ENCODE measurements around the gene ADCY7. TPM values are rescaled to one million over a fixed set of nuclear protein-coding genes. Genes with fewer than 3 reads are reported as not detected.
A peak's percentile ranks its signal among the peaks of the same experiment; 100 is the strongest.

Gene ADCY7
- total and polyA plus RNA-seq, 9 of the 15 experiments (the other 6 are each of a cell fraction or from before 2014, with no cell fraction given): 2.3 to 108 (median 28.6) TPM

DNA sequence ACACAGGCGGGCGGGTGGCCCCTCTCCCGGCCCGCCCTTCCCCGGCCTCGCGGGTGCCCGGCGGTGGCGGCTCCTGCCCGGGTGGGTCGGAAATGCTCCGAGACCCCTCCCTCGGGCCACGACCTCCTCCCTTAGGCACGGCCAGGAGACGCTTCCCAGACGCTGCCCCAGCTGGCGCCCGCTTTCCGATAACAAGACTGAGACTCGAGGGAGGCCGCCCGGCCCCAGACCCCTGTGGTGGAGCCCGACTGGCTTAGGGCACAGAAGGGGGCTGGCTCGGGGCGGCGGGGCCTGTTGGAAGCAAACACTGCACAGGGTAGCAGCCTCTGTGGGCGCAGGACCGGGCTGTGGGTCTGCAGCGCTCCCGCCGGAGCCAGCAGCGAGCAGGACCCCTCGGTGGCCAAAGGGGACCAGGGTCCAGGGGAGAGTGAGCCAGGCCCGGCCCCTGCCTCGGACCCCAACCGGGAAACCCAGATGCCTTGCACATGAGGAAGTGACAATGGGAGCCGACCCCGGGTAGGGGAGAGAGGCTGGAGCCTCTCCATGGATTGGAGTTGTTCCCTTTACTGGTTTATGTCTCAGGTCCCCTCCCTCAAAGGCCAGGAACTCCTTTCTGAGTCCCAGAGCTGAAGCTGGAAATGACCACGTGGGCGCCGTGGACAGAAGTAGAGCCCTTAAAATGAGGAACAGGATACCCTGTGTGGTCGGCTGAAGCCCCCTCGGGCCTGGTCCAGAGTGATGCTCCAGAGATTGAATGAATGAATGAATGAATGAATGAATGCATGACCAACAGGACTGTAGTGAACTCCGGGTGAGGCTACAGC is 19.8 kb upstream of the ADCY7 start (continued):
- TF ChIP-seq, protein P1, sequence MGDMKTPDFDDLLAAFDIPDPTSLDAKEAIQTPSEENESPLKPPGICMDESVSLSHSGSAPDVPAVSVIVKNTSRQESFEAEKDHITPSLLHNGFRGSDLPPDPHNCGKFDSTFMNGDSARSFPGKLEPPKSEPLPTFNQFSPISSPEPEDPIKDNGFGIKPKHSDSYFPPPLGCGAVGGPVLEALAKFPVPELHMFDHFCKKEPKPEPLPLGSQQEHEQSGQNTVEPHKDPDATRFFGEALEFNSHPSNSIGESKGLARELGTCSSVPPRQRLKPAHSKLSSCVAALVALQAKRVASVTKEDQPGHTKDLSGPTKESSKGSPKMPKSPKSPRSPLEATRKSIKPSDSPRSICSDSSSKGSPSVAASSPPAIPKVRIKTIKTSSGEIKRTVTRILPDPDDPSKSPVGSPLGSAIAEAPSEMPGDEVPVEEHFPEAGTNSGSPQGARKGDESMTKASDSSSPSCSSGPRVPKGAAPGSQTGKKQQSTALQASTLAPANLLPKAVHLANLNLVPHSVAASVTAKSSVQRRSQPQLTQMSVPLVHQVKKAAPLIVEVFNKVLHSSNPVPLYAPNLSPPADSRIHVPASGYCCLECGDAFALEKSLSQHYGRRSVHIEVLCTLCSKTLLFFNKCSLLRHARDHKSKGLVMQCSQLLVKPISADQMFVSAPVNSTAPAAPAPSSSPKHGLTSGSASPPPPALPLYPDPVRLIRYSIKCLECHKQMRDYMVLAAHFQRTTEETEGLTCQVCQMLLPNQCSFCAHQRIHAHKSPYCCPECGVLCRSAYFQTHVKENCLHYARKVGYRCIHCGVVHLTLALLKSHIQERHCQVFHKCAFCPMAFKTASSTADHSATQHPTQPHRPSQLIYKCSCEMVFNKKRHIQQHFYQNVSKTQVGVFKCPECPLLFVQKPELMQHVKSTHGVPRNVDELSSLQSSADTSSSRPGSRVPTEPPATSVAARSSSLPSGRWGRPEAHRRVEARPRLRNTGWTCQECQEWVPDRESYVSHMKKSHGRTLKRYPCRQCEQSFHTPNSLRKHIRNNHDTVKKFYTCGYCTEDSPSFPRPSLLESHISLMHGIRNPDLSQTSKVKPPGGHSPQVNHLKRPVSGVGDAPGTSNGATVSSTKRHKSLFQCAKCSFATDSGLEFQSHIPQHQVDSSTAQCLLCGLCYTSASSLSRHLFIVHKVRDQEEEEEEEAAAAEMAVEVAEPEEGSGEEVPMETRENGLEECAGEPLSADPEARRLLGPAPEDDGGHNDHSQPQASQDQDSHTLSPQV (IDR thresholded peaks at IDR 0.05): no peak
- TF ChIP-seq PHF8 (IDR thresholded peaks at IDR 0.05; ENCODE audit: borderline replicate concordance, low read length) (0 out of 2 replicates have a peak, but pooled peaks have one; percentile 18), CHD2 (IDR thresholded peaks at IDR 0.05; ENCODE audit: low read depth, low read length) (no peak), SUPT5H (IDR thresholded peaks at IDR 0.05) (no peak), RNF2 (IDR thresholded peaks at IDR 0.05) (no peak), BRF1 (IDR thresholded peaks at IDR 0.05; ENCODE audit: borderline replicate concordance, extremely low read depth, insufficient read length) (no peak), ZNF445 (CRISPR knock-in tag; IDR thresholded peaks at IDR 0.05; ENCODE audit: low read depth) (no peak), HMG20B (CRISPR knock-in tag; IDR thresholded peaks at IDR 0.05) (no peak), EHMT2 (IDR thresholded peaks at IDR 0.05) (no peak), MAFK (IDR thresholded peaks at IDR 0.05; ENCODE audit: low read length) (no peak), RBFOX2 (IDR thresholded peaks at IDR 0.05; ENCODE audit: low read depth, low read length) (peak; percentile 70), COPS2 (conservative IDR thresholded peaks at IDR 0.05) (no peak), MYC (IDR thresholded peaks at IDR 0.05; ENCODE audit: low read depth, low read length) (no peak), MYC (CRISPR knock-in tag; IDR thresholded peaks at IDR 0.05; ENCODE audit: borderline replicate concordance, low read depth) (no peak), TCF3 (CRISPR knock-in tag; IDR thresholded peaks at IDR 0.05) (no peak), ZC3H8 (IDR thresholded peaks at IDR 0.05) (no peak)
- TF ChIP-seq, protein P2, sequence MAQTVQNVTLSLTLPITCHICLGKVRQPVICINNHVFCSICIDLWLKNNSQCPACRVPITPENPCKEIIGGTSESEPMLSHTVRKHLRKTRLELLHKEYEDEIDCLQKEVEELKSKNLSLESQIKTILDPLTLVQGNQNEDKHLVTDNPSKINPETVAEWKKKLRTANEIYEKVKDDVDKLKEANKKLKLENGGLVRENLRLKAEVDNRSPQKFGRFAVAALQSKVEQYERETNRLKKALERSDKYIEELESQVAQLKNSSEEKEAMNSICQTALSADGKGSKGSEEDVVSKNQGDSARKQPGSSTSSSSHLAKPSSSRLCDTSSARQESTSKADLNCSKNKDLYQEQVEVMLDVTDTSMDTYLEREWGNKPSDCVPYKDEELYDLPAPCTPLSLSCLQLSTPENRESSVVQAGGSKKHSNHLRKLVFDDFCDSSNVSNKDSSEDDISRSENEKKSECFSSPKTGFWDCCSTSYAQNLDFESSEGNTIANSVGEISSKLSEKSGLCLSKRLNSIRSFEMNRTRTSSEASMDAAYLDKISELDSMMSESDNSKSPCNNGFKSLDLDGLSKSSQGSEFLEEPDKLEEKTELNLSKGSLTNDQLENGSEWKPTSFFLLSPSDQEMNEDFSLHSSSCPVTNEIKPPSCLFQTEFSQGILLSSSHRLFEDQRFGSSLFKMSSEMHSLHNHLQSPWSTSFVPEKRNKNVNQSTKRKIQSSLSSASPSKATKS (CRISPR knock-in tag; IDR thresholded peaks at IDR 0.05): no peak
- TF ChIP-seq, protein P3, sequence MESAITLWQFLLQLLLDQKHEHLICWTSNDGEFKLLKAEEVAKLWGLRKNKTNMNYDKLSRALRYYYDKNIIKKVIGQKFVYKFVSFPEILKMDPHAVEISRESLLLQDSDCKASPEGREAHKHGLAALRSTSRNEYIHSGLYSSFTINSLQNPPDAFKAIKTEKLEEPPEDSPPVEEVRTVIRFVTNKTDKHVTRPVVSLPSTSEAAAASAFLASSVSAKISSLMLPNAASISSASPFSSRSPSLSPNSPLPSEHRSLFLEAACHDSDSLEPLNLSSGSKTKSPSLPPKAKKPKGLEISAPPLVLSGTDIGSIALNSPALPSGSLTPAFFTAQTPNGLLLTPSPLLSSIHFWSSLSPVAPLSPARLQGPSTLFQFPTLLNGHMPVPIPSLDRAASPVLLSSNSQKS (CRISPR knock-in tag; IDR thresholded peaks at IDR 0.05): no peak
- TF ChIP-seq, protein P4, sequence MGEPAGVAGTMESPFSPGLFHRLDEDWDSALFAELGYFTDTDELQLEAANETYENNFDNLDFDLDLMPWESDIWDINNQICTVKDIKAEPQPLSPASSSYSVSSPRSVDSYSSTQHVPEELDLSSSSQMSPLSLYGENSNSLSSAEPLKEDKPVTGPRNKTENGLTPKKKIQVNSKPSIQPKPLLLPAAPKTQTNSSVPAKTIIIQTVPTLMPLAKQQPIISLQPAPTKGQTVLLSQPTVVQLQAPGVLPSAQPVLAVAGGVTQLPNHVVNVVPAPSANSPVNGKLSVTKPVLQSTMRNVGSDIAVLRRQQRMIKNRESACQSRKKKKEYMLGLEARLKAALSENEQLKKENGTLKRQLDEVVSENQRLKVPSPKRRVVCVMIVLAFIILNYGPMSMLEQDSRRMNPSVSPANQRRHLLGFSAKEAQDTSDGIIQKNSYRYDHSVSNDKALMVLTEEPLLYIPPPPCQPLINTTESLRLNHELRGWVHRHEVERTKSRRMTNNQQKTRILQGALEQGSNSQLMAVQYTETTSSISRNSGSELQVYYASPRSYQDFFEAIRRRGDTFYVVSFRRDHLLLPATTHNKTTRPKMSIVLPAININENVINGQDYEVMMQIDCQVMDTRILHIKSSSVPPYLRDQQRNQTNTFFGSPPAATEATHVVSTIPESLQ (CRISPR knock-in tag; IDR thresholded peaks at IDR 0.05): no peak
